A673 (cell line): ENCODE measurements around the gene CCDC33.

ENCODE experiments used
- CTCF ChIP-seq: fragments of 300-800, 200-600 bp; sonication (generic); conservative IDR thresholded peaks from 2 replicates; pipeline ENCODE4 v1.5.1; 2017; ENCODE audit warnings: low read depth, mild to moderate bottlenecking, antibody characterized with exemption, low read length, moderate library complexity, mixed read lengths
- EZH2 ChIP-seq: fragments of 200-600 bp; sonication (generic); IDR thresholded peaks from 2 replicates; pipeline ENCODE4 v1.6.1; 2017; ENCODE audit warnings: borderline replicate concordance, low read depth, mild to moderate bottlenecking, mixed read lengths, antibody characterized with exemption, low read length; ENCODE audit not compliant: poor library complexity, severe bottlenecking

DNA sequence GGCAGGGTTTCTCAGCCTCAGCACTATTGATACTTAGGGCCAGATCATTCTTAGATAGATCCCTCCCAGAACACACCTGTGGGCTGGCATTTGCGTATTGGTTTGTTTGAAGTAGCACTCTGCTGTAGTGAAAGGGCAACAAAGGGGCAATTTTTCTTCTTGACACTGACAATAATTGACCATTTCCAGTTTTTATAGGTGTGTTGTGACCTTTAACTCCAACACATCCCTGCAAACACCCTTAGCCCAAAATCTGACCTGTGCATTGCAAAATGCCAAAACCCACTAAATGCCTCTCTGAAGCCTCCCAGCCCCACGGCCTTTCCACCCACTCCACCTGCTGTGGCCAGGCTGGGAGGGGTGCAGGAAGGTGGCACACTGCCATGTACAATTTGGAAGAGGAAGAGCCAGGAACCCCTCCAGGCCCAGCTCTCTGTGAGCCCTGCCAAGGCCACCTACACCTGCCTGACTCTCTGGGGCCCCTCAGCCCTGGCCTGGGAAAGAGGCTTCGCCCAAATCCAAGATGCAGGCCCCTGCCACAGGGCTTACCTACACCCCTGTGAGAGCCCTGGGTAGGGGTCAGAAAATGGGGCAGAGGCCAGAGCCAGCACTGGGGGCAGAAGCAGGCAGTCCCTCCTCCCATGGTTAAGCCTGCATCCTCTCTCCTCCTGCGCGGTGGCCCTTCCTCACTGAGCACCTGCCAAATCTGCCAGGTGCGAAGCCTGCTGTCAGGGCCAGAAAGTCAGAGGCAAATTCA, 140.9 kb downstream of the CCDC33 start:
- TF ChIP-seq CTCF, result no peak
- no peak for TF ChIP-seq EZH2
